HG02610 (cell line): ENCODE measurements around the gene HES4.

Experiments used
- ATAC-seq: cut with Tn5 transposase; IDR thresholded peaks from one replicate; pipeline ENCODE4 v1.9.1; 2021; ENCODE audit warnings: mild to moderate bottlenecking, moderate library complexity; ENCODE audit not compliant: unreplicated experiment

The HES4 gene, protein sequence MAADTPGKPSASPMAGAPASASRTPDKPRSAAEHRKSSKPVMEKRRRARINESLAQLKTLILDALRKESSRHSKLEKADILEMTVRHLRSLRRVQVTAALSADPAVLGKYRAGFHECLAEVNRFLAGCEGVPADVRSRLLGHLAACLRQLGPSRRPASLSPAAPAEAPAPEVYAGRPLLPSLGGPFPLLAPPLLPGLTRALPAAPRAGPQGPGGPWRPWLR

DNA sequence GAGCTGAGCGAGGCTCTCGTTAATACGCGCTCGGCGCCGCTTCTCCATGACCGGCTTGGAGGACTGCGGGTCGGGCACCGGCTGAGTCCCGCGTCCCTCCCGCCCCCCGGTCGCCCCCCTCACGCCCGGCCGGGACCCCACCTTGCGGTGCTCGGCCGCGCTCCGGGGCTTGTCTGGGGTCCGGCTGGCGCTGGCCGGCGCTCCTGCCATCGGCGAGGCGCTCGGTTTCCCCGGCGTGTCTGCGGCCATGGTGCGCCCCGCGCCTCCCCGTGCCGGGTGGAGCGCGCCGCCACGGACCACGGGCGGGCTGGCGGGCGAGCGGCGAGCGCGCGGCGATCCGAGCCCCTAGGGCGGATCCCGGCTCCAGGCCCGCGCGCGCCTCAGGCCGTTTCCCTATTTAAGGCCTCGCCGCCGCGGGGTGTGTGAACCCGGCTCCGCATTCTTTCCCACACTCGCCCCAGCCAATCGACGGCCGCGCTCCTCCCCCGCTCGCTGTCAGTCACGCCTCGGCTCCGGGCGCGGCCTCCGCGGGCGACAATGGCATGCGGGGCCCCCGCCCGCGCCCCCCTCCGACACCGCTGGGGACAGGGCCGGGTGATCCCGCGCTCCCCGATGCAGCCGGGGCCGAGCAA lies at the start of gene HES4:
Gene HES4, minus strand, starts transcription at position 373 of the 632 bp plus-strand sequence. Its CDS starts 124 bp downstream, at position 249.
- ATAC-seq, result no peak

DNA sequence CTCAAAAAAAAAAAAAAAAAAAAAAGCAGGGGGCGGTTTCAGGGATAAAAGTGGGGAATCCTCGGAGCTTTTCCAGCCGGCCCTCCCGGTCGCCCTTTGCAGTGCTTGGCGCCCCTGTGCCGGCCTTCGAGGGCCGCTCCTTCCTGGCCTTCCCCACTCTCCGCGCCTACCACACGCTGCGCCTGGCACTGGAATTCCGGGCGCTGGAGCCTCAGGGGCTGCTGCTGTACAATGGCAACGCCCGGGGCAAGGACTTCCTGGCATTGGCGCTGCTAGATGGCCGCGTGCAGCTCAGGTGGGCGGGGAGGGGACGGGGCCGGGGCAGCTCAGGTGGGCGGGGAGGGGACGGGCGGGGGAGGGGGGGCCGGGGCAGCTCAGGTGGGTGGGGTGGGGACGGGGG lies 48.9 kb upstream of the HES4 start:
- no peak for ATAC-seq

DNA sequence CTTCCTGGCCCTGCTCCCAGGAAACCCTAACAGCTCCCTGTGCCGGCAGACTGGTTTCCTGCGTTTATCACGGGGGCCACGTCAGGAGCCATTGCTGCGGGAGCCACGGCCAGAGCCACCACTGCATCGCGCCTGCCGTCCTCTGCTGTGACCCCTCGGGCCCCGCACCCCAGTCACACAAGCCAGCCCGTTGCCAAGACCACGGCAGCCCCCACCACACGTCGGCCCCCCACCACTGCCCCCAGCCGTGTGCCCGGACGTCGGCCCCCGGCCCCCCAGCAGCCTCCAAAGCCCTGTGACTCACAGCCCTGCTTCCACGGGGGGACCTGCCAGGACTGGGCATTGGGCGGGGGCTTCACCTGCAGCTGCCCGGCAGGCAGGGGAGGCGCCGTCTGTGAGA lies 48.1 kb upstream of the HES4 start:
- no peak for ATAC-seq

DNA sequence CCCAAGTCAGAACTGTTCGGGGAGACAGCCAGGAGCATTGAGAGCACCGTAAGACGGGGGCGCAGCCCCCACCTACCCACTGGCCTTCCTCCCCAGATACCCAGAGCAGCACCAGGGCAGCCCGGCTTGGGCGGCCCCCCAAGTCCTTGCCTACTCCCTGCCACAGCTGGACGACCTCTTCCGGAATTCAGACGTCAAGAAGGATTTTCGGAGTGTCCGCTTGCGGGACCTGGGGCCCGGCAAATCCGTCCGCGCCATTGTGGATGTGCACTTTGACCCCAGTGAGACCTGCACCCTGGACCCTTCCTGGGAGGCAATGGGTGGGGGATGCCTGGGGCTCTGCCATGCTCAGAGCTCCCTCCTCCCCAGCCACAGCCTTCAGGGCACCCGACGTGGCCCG lies 47.5 kb upstream of the HES4 start:
- ATAC-seq, result no peak

DNA sequence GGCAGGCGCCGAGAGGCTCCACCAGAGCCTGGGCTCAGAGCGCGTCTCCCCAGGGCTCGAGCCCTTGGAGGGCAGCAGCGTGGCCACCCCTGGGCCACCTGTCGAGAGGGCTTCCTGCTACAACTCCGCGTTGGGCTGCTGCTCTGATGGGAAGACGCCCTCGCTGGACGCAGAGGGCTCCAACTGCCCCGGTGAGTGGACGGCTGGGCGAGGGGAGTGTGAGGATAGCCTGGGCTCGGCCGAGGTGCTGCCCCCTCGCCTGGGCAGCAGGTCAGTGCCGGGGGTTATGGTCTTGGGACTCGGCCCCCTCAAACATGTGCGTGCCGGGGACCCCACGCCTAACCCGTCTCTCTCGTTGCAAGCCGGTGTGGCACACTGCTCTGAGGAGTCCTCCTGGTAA lies 46.9 kb upstream of the HES4 start:
- no peak for ATAC-seq

DNA sequence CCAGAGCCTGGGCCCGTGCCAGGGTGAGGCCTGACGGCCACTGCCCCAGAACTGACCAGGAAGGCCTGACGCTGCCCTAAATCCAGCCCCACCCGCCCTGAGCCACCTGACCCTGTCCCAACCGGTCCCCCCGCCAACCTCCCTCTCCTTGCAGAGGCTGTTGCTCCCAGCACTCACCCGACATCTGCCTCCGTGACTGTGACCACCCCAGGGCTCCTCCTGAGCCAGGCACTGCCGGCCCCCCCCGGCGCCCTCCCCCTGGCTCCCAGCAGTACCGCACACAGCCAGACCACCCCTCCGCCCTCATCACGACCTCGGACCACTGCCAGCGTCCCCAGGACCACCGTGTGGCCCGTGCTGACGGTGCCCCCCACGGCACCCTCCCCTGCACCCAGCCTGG lies 46.3 kb upstream of the HES4 start:
- ATAC-seq, result no peak

DNA sequence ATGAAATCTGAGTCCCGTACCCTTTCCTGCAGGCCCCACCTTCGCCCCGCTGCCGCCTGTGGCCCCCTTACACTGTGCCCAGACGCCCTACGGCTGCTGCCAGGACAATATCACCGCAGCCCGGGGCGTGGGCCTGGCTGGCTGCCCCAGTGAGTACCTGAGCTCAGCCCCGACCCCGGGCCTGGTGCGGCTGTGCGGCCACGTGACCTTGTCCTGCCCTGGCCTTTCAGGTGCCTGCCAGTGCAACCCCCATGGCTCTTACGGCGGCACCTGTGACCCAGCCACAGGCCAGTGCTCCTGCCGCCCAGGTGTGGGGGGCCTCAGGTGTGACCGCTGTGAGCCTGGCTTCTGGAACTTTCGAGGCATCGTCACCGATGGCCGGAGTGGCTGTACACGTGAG lies 45.2 kb upstream of the HES4 start:
- no peak for ATAC-seq

DNA sequence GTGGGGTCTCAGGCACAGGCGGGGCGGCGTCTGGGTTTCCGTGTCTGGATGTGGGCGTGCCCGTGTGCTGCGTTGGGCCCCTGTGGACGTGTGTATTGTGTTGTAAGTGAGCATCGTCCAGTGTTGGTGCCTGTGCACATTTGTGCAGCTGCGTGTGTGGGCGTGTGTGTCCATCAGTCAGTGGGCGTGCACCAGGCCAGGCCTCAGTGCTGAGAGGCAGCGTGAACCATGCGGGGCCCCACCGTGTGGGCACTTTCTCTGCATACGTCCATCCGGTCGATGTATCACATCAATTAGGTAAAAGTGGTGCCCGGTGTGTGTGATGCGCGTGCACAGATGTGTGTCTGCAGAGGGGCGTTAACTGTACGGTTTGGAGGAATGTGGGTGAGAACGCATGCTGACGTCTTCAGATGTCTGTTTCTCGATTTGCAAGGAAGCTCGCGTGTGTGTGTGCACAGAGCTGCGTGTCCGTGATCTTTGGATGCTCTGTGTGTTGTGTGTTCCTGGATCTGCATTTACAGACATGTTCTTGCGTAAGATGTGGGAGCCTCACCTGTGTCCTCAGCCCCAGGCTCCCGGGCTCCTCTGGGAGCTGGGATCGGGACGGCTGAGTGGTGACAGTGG lies 44.7 kb upstream of the HES4 start:
- ATAC-seq, result no peak

DNA sequence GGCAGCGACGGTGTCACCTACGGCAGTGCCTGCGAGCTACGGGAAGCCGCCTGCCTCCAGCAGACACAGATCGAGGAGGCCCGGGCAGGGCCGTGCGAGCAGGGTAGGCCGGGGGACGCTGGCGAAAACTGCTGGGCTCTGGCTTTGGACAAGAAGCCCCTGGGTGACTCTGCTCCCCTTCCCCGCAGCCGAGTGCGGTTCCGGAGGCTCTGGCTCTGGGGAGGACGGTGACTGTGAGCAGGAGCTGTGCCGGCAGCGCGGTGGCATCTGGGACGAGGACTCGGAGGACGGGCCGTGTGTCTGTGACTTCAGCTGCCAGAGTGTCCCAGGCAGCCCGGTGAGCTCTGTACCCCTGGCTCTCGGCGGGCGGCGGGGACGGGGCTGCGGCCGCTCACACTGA lies 44.0 kb upstream of the HES4 start:
- ATAC-seq, result no peak

DNA sequence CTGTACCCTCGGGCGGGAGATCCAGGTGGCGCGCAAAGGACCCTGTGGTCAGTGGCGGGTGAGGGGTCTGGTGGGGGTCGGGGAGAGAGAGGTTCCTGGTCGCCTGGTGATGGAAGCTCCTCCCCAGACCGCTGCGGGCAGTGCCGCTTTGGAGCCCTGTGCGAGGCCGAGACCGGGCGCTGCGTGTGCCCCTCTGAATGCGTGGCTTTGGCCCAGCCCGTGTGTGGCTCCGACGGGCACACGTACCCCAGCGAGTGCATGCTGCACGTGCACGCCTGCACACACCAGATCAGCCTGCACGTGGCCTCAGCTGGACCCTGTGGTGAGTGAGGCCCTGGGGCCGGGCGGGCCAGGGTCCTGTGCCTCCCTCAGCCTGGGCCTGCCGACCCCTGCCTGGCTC lies 43.5 kb upstream of the HES4 start:
- ATAC-seq, result no peak

DNA sequence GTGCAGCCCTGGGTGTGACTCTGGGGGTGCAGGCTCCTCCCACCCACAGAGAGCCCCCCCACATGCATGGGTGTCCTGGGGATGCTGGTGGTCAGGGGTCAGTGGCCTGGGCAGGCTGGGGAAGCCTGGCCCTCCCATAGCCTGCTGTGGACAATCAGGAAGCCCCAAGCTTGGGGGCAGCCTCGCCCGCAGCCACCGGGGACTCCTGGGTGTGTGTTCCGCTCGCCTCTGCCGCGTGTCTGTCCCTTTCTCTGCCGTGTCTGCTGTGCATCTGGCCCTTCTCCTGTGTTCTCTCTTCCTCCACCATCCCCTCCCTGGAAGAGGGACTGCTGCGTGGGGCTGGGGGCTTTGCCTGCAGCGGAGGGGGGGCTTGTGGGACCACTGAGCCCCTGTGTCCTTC lies 42.9 kb upstream of the HES4 start:
- no peak for ATAC-seq

DNA sequence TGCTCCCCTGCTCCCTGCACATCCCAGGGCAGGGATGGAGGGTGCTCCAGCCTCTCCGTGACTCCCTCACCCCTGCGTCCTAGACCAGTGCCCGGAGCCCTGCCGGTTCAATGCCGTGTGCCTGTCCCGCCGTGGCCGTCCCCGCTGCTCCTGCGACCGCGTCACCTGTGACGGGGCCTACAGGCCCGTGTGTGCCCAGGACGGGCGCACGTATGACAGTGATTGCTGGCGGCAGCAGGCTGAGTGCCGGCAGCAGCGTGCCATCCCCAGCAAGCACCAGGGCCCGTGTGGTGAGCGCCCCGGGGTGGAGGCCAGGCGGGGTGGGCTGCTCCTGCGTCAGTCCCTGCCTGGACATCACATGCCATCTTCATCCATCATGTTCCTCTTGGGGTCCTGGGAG lies 42.0 kb upstream of the HES4 start:
- ATAC-seq, result no peak

DNA sequence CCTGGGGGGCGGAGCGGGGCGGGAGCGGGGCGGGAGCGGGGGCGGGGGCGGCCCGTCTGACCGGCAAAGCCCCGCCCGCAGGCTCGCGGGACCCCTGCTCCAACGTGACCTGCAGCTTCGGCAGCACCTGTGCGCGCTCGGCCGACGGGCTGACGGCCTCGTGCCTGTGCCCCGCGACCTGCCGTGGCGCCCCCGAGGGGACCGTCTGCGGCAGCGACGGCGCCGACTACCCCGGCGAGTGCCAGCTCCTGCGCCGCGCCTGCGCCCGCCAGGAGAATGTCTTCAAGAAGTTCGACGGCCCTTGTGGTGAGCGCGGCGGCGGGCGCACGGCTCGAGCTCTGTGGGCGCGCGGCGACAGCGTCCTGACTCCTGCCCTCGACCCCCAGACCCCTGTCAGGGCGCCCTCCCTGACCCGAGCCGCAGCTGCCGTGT lies 41.2 kb upstream of the HES4 start:
- no peak for ATAC-seq

DNA sequence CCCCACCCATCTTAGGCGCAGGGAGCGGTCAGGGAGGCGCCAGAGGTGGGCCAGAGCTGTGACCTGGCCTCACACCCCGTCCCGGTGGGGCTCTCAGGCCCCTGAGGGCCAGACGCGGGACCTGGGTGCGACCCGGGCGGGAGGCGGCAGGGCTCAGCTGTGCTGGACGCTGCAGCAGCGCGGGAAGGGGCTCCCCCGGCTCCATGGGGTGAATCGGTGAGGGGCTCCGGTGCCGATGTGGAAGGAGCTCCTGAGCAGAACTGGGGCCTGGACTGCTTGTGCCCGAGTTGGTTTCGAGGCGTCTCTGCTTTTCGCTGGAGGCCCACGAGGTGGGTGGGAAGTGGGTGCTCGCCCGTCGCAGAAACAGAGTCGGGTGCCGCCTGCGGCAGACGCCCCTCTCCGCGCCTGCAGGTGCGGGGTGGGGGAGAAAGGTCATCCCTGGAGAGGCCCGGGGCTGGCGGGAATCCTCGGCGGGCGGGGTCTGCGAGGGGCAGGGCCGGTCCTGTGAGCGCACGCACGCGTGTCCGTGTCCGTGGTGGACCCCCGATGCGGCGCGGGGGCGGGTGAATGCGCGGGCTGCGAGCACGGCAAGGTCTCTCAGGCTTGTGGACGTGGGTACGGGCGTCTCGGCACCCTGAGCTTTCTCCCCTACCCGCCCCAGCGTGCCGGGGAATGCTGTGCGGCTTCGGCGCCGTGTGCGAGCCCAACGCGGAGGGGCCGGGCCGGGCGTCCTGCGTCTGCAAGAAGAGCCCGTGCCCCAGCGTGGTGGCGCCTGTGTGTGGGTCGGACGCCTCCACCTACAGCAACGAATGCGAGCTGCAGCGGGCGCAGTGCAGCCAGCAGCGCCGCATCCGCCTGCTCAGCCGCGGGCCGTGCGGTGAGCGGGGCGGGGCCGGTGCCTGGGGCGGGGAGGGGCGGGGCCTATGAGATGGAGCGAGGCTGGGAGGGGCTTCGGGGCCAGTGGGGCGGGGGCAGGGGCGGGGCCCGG lies 40.4 kb upstream of the HES4 start:
- no peak for ATAC-seq

DNA sequence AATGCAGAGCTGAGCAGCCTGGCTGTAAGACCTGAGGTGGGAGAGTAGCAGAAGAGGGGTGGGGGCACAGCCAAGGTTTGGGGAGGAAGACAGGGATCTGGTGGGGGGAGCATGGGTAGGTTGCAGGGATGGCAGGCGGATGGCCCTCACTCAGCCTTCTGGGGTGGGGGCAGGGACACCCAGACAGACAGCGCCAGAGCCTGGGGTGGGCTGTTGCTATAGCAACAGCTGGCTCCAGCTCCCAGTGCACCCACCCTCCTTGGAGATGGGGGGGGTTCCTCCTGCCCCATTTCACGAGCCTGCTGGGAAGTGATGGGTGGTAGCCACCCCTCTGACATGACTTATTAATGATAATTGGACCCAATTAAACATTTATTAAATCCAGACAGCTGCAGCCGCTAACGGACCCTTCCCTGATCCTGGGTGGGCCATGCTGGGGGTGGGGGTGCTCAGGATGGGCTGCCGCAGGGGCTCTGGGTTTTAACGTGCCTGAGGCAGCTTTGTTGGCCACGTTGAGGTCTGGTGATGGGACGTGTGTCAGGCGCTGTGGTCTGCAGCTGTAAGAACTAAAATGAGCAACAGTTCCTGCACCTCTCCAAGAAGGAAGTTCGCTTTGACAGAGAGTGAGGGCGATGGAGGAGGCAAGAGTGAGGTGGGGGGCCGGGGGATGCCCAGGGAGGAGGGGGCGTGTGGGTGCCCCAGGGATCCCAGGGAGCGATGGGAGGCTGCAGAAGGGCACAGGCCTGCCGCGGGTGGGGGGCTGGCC lies 39.4 kb upstream of the HES4 start:
- ATAC-seq, result no peak

DNA sequence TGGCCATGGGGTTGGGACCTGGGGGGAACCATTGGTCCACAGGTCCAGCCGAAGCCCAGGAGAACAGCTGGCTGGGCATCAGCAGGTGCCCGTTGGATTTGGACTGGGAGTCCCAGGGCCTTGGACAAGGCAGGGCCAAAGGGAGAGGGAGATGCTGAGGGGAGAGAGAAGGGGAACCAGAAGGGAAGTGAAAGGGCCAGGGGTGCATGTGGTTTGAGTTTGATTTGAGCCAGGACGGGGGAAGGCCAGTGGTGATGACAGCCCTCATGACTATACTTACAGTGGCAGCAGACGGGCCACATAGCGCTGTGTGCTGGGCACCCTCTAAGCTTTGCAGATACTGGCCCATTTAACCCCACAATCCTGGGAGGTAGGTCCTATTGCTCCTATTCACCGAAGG lies 38.8 kb upstream of the HES4 start:
- ATAC-seq, result peak; percentile 51

DNA sequence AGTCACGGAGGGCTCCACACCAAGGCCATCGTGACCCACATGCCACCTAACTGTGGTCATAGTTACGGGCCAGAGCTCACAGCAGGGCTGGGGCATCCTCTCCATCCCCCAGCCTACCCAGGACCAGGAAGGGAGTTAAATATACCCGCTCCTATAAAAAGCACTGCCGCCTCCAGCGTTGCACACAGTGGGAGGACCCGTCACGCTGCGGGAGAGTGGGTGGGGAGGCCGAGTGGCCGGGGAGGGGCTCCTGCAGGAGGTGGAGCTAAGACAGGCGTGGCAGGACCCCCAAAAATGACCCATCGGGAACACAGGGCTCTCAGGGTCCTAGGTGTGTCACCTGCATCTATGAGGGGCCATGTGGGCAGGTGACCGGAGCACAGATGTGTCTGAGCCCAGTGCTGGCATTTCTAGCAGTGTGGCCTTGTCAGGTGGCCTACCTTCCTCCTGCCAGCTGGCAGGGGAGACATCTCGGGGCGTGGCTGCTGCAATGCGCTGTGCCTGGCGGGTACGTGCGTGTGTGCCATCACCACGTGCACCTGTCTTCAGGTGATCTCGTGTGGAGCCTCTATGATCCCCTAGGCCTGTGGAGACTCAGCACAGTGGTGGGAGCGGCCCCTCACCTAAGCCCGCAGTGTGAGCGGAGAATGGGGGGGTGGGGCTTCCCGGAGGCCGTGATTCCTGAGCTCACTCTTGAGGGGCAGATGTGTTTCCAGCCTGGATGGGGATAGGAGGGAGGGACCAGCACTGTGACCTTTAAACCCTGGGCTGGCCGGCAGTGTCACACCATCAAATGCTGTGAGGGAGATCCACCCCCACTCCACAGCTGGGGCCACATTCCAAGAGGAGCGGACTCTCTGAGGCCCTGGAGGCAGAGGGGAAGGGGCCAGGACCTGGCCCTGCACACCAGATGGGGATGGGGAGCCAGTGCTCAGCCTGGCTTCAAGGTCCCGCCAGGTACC lies 37.8 kb upstream of the HES4 start:
- no peak for ATAC-seq

DNA sequence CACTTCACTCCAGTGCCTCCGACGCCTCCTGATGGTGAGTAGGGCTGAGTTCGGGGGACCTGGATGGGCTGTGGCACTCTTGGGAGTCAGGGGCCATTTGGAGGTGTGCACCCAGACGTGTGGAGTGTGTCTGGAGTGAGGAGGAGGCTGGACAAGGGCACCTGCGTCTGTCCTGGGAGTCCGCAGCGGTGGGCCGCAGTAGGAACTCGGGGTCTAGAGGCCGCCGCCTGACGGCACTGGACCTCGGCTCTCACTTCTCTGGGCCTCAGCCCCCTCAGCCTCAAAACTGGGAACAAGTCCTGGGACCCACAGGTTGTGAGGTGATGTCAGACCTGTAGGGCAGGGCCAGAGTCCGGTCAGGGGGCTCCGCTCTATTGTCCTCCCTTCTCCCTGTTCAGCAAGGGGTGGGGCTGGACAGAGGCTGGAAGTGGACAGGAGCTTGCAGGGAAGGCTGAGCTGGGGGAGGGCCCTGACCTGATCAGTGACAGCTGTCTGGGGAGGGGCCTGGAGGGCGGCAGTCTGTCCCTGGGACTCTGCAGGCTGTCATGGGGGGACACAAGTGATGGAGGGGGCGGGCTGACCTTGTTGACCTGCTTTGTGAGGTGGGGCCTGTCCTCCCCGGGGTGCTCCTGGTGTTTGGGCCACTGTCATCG lies 35.5 kb upstream of the HES4 start:
- ATAC-seq, result no peak

DNA sequence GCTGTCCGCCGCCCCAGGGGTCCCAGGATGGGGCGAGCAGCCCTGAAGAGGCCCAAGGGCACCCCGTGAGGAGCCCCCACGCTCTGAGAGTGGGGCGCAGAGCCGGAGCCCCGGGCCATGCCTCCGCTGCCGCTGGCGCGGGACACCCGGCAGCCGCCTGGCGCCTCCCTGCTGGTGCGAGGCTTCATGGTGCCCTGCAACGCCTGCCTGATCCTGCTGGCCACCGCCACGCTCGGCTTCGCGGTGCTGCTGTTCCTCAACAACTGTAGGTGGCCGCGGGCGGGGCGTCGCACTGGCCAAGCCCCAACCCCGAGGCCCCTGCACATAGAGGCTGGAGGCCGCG lies 34.5 kb upstream of the HES4 start:
- ATAC-seq, result no peak
